ENCODE measurements around the gene SLC19A2. TPM values are rescaled to one million over a fixed set of nuclear protein-coding genes. Genes with fewer than 3 reads are reported as not detected.

SLC19A2 gene
- total RNA-seq, 2 experiments from 2014 or later: 3.6 to 3.7 TPM

DNA sequence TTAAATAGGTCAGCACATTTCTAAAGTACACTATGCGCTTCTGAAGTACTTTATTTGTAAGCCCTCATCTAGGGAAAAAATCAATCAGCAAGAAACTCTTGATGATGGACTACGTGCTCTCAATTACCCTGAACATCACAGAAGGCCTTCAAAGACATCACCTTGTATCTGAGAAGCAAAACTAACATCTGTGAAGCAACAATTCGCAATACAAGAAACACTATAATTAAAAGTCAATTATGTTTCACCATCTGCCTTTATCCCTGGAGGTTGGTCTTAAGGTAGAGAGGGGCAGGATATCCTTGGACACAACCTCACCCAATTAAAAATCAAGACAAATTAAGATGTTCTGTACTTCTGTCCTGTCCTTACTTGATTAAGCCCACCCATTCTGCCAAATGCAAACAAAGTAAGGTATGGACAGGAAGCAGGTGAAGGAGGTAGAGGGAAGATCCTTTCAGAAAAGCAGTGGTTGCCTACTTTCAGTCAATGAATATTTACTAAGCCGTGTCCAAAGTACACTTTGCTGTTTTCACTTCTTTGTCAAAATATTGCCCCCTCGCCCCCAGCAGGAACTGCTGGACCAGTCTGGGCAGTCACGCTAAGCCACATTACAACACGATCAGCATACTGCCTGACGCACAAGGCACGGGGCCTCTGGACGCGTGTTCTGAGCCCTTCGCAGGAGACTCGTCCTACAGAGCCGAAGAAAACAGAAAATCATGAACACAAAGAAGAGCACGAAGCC lies 887 bp downstream of the SLC19A2 start:
- TF ChIP-seq, protein P1, sequence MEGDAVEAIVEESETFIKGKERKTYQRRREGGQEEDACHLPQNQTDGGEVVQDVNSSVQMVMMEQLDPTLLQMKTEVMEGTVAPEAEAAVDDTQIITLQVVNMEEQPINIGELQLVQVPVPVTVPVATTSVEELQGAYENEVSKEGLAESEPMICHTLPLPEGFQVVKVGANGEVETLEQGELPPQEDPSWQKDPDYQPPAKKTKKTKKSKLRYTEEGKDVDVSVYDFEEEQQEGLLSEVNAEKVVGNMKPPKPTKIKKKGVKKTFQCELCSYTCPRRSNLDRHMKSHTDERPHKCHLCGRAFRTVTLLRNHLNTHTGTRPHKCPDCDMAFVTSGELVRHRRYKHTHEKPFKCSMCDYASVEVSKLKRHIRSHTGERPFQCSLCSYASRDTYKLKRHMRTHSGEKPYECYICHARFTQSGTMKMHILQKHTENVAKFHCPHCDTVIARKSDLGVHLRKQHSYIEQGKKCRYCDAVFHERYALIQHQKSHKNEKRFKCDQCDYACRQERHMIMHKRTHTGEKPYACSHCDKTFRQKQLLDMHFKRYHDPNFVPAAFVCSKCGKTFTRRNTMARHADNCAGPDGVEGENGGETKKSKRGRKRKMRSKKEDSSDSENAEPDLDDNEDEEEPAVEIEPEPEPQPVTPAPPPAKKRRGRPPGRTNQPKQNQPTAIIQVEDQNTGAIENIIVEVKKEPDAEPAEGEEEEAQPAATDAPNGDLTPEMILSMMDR (IDR thresholded peaks at IDR 0.05): no peak
- ChIA-PET CTCF (interaction anchor here (0.7 kb wide), 1 partner anchor 61 kb away, joined by 3 read pairs; no protein-coding TSS in a partner anchor), POLR2A (interaction anchor here (1.3 to 1.5 kb wide), 2 partner anchors 23 to 117 kb away, joined by 5 read pairs; partner anchors contain the start of genes BLZF1 and NME7)
- Histone ChIP-seq H3K4me1 (ENCODE audit: insufficient read depth, low read length) (peaks cover 20% of the 10 kb centered on the region), H3K9me3 (ENCODE audit: control insufficient read depth in 1 of 2, insufficient read depth in 1 of 2, low read length in 2 of 2) (no peaks in the 10 kb centered on the region), H3K27ac (ENCODE audit: low read depth in 1 of 2, low read length in 2 of 2) (peak overlapping the region in 1 of 2 donors; percentile 3), H3K4me3 (ENCODE audit: low read length) (peak overlapping the region; percentile 73), H3K36me3 (ENCODE audit: insufficient read depth, low read length) (no peaks in the 10 kb centered on the region), H3K27me3 (ENCODE audit: control insufficient read depth in 1 of 2, insufficient read depth in 2 of 2, low read length in 2 of 2) (no peaks in the 10 kb centered on the region)
- peak; percentile 7 for ATAC-seq (ENCODE audit: poor library complexity)
- DNase-seq: peak in 9 of 14 experiments; percentile 5 to 67 (median 18)
- intact Hi-C loops (cut with DNase I, micrococcal nuclease): loop anchor here (5.0 to 10.0 kb wide), 9 partner anchors 62 to 1308 kb away; partner anchors contain the start of genes BLZF1 (in 2 of the 2), NME7 (in 2 of the 2), METTL18 (in 1 of the 2) and SCYL3 (in 1 of the 2)
- Mint-ChIP-seq H3K9me3 (no peaks in the 10 kb centered on the region), H3K27me3 (no peaks in the 10 kb centered on the region), H3K36me3 (ENCODE audit: low read depth) (peaks cover 13% of the 10 kb centered on the region), H3K4me1 (ENCODE audit: low read depth) (peaks cover 48% of the 10 kb centered on the region), H3K4me3 (peak overlapping the region; percentile 98), H3K27ac (peak overlapping the region; percentile 92)

GRCh38 chr1:169484101-169484500 lies 1.6 kb downstream of the SLC19A2 start:
- intact Hi-C loops (cut with DNase I, micrococcal nuclease): loop anchor here (5.0 to 10.0 kb wide), 3 partner anchors 63 to 328 kb away; no protein-coding TSS in a partner anchor
- no peak for ATAC-seq (ENCODE audit: poor library complexity)

DNA sequence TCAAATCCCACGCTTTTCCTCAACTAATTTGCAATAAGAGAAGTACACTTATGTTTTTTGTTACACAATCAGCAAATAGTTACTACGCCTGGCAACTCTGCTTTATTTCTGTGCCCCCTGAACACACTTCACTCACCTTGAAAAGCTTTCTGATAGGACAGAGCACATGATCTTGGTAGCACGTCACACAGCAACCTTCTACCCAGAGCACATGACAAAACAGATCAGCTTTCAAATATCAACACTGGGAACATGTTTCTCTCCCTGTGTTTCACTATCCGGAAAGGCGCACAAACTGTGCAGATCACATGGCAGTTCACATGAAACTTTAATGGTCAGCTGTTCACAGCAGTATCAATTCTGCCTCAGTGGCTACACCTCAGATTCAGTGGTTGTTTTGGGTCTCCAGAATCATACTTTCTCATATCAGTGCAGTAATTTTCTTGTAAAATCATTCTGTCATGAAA lies 2.2 kb downstream of the SLC19A2 start:
- H3K4me3 Mint-ChIP-seq: peak overlapping the region; percentile 82
- Histone ChIP-seq H3K9me3 (ENCODE audit: control insufficient read depth in 1 of 2, insufficient read depth in 1 of 2, low read length in 2 of 2) (no peaks in the 10 kb centered on the region), H3K36me3 (ENCODE audit: insufficient read depth, low read length) (no peaks in the 10 kb centered on the region), H3K4me1 (ENCODE audit: insufficient read depth, low read length) (peaks cover 20% of the 10 kb centered on the region), H3K4me3 (ENCODE audit: low read length) (no peak overlapping the region), H3K27ac (ENCODE audit: low read depth in 1 of 2, low read length in 2 of 2) (no peak overlapping the region), H3K27me3 (ENCODE audit: control insufficient read depth in 1 of 2, insufficient read depth in 2 of 2, low read length in 2 of 2) (no peaks in the 10 kb centered on the region)
- no peaks in the 10 kb centered on the region for H3K27me3 Mint-ChIP-seq
- H3K4me1 Mint-ChIP-seq (ENCODE audit: low read depth): peaks cover 48% of the 10 kb centered on the region
- H3K27ac Mint-ChIP-seq: no peak overlapping the region
- peaks cover 13% of the 10 kb centered on the region for H3K36me3 Mint-ChIP-seq (ENCODE audit: low read depth)
- ATAC-seq (ENCODE audit: poor library complexity) (no peak), DNase-seq (no peak)
- H3K9me3 Mint-ChIP-seq: no peaks in the 10 kb centered on the region
- TF ChIP-seq, protein P1 (IDR thresholded peaks at IDR 0.05): no peak
- intact Hi-C loops (cut with DNase I, micrococcal nuclease): loop anchor here (5.0 to 10.0 kb wide), 3 partner anchors 64 to 329 kb away; no protein-coding TSS in a partner anchor
- POLR2A ChIA-PET: no interaction called here
- CTCF ChIA-PET: no interaction called here

More at GRCh38 chr1:169484101-169484500, 1.6 kb downstream of the SLC19A2 start:
- POLR2A ChIA-PET: no interaction called here
- Mint-ChIP-seq H3K27ac (no peak overlapping the region), H3K27me3 (no peaks in the 10 kb centered on the region), H3K9me3 (no peaks in the 10 kb centered on the region), H3K4me3 (peak overlapping the region; percentile 82), H3K36me3 (ENCODE audit: low read depth) (peaks cover 13% of the 10 kb centered on the region), H3K4me1 (ENCODE audit: low read depth) (peaks cover 48% of the 10 kb centered on the region)
- Histone ChIP-seq H3K27me3 (ENCODE audit: control insufficient read depth in 1 of 2, insufficient read depth in 2 of 2, low read length in 2 of 2) (no peaks in the 10 kb centered on the region), H3K9me3 (ENCODE audit: control insufficient read depth in 1 of 2, insufficient read depth in 1 of 2, low read length in 2 of 2) (no peaks in the 10 kb centered on the region), H3K36me3 (ENCODE audit: insufficient read depth, low read length) (no peaks in the 10 kb centered on the region), H3K4me1 (ENCODE audit: insufficient read depth, low read length) (peaks cover 20% of the 10 kb centered on the region), H3K27ac (ENCODE audit: low read depth in 1 of 2, low read length in 2 of 2) (no peak overlapping the region), H3K4me3 (ENCODE audit: low read length) (no peak overlapping the region)
- no peak for DNase-seq
- TF ChIP-seq, protein P1 (IDR thresholded peaks at IDR 0.05): no peak
- CTCF ChIA-PET: no interaction called here
